ENCODE measurements around the gene SOX14.

Gene SOX14

DNA sequence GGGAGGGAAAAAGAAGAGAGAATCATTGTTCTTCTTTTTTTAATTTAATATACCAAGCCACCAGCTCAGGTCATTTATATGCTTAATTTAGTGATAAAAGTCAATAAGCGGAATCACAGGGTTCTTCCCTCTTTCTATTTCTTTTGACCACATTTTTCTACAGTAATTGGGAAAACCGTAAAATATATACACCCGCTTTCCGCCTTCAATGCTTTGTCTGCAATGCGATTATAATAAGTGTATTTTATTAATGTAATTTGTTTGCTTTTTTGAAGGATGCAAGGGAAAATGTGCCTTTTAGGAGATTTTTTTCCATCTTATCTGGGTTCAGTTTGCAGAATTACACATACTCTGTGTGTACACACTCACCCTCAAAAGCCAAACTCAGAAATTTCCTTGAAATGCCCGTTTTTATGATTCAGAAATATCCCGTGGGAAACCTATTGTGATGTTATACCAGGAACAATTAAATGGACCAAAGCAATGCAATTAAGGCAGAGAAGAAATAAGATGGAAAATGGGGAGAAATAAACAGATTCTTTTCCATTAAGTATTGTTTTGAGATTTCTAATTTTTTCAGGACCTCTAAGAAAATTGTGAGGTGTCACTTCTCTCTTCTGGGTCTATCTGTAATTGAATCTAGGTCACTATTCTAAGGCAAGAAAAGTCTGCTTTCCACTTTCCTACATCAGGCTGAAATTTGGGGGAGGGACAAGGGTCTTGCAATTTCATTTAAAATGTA lies 8.3 kb downstream of the SOX14 start:
- no peak overlapping the region for H2BK15ac ChIP-seq (ENCODE audit: low read length)
- H3K9me3 ChIP-seq (replicated peaks in 1 of 2; ENCODE audit: control insufficient read depth in 2 of 2, insufficient read depth in 1 of 2, low read depth in 1 of 2, low read length in 2 of 2) = no peaks in the 10 kb centered on the region
- H3K4me1 ChIP-seq (ENCODE audit: control insufficient read depth in 2 of 2, insufficient read depth in 1 of 2, low read depth in 1 of 2, low read length in 2 of 2) = peaks cover 2 to 24% of the 10 kb centered on the region in 2 donors
- H2BK120ac ChIP-seq (ENCODE audit: low read depth, low read length) = no peak overlapping the region
- no peak overlapping the region for H3K9ac ChIP-seq (ENCODE audit: low read depth, low read length, poor library complexity)
- no peaks in the 10 kb centered on the region for H3K36me3 ChIP-seq (replicated peaks in 1 of 2; ENCODE audit: control insufficient read depth in 2 of 2, insufficient read depth in 2 of 2, low read length in 2 of 2)
- no peak overlapping the region for H4K91ac ChIP-seq (ENCODE audit: low read depth, low read length, poor library complexity)
- H3K23ac ChIP-seq (ENCODE audit: low read depth, low read length, poor library complexity) = no peak overlapping the region
- H2BK5ac ChIP-seq (ENCODE audit: low read length) = no peak overlapping the region
- no peak overlapping the region for H2AFZ ChIP-seq (ENCODE audit: low read length)
- H3K4me3 ChIP-seq (ENCODE audit: low read length in 2 of 2) = no peak overlapping the region
- no peaks in the 10 kb centered on the region for H3K79me1 ChIP-seq (ENCODE audit: low read depth, low read length)
- no peak overlapping the region for H3K27ac ChIP-seq (replicated peaks; ENCODE audit: low read length)
- H2AK5ac ChIP-seq (ENCODE audit: low read depth, low read length) = no peak overlapping the region
- H3K18ac ChIP-seq (ENCODE audit: low read length) = no peak overlapping the region
- H2BK12ac ChIP-seq (ENCODE audit: low read length) = no peak overlapping the region
- DNase-seq (ENCODE audit: low spot score) = no peak
- H4K8ac ChIP-seq (ENCODE audit: low read depth, low read length) = no peak overlapping the region
- peaks cover 31 to 88% (median 57%) of the 10 kb centered on the region in 3 experiments for H3K27me3 ChIP-seq (ENCODE audit: control insufficient read depth in 3 of 3, insufficient read depth in 3 of 3, low read depth in 1 of 3, low read length in 3 of 3)
- no CpG with 5 or more reads among the region's 7 CpGs for WGBS, 2 donors (ENCODE audit: extremely low coverage in 2 of 2, insufficient read length in 2 of 2, insufficient replicate concordance in 1 of 2)
- H3K14ac ChIP-seq (ENCODE audit: low read length) = no peak overlapping the region
- H3K4ac ChIP-seq (ENCODE audit: low read length) = no peak overlapping the region
- no peak overlapping the region for H3K4me2 ChIP-seq (ENCODE audit: insufficient read depth, low read length, poor library complexity, severe bottlenecking)

GRCh38 chr3:137778941-137779340 lies 14.8 kb downstream of the SOX14 start:
- no peaks in the 10 kb centered on the region for H3K79me1 ChIP-seq (ENCODE audit: low read depth, low read length)
- no peak overlapping the region for H4K8ac ChIP-seq (ENCODE audit: low read depth, low read length)
- no peaks in the 10 kb centered on the region for H3K36me3 ChIP-seq (replicated peaks in 1 of 2; ENCODE audit: control insufficient read depth in 2 of 2, insufficient read depth in 2 of 2, low read length in 2 of 2)
- no CpG with 5 or more reads among the region's 2 CpGs for WGBS, 2 donors (ENCODE audit: extremely low coverage in 2 of 2, insufficient read length in 2 of 2, insufficient replicate concordance in 1 of 2)
- no peak overlapping the region for H3K4ac ChIP-seq (ENCODE audit: low read length)
- H4K91ac ChIP-seq (ENCODE audit: low read depth, low read length, poor library complexity) = no peak overlapping the region
- H3K18ac ChIP-seq (ENCODE audit: low read length) = no peak overlapping the region
- H3K14ac ChIP-seq (ENCODE audit: low read length) = no peak overlapping the region
- no peak overlapping the region for H3K9ac ChIP-seq (ENCODE audit: low read depth, low read length, poor library complexity)
- no peak overlapping the region for H3K4me3 ChIP-seq (ENCODE audit: low read length in 2 of 2)
- no peak overlapping the region for H3K27ac ChIP-seq (replicated peaks; ENCODE audit: low read length)
- H3K4me2 ChIP-seq (ENCODE audit: insufficient read depth, low read length, poor library complexity, severe bottlenecking) = no peak overlapping the region
- no peak overlapping the region for H2AFZ ChIP-seq (ENCODE audit: low read length)
- H2BK120ac ChIP-seq (ENCODE audit: low read depth, low read length) = no peak overlapping the region
- H3K4me1 ChIP-seq (ENCODE audit: control insufficient read depth in 2 of 2, insufficient read depth in 1 of 2, low read depth in 1 of 2, low read length in 2 of 2) = peaks cover 0 to 1% of the 10 kb centered on the region in 2 donors
- H2BK15ac ChIP-seq (ENCODE audit: low read length) = no peak overlapping the region
- H3K23ac ChIP-seq (ENCODE audit: low read depth, low read length, poor library complexity) = no peak overlapping the region
- H2BK12ac ChIP-seq (ENCODE audit: low read length) = no peak overlapping the region
- DNase-seq (ENCODE audit: low spot score) = no peak
- H2AK5ac ChIP-seq (ENCODE audit: low read depth, low read length) = no peak overlapping the region
- H2BK5ac ChIP-seq (ENCODE audit: low read length) = no peak overlapping the region
- H3K9me3 ChIP-seq (replicated peaks in 1 of 2; ENCODE audit: control insufficient read depth in 2 of 2, insufficient read depth in 1 of 2, low read depth in 1 of 2, low read length in 2 of 2) = no peaks in the 10 kb centered on the region
- peaks cover 0 to 35% (median 4%) of the 10 kb centered on the region in 3 experiments for H3K27me3 ChIP-seq (ENCODE audit: control insufficient read depth in 3 of 3, insufficient read depth in 3 of 3, low read depth in 1 of 3, low read length in 3 of 3)

- Histone ChIP-seq H3K27ac (replicated peaks; ENCODE audit: low read length) (no peak overlapping the region), H2BK120ac (ENCODE audit: low read depth, low read length) (no peak overlapping the region), H3K23ac (ENCODE audit: low read depth, low read length, poor library complexity) (no peak overlapping the region), H4K91ac (ENCODE audit: low read depth, low read length, poor library complexity) (no peak overlapping the region), H3K14ac (ENCODE audit: low read length) (no peak overlapping the region), H3K9me3 (replicated peaks in 1 of 2; ENCODE audit: control insufficient read depth in 2 of 2, insufficient read depth in 1 of 2, low read depth in 1 of 2, low read length in 2 of 2) (no peaks in the 10 kb centered on the region), H4K8ac (ENCODE audit: low read depth, low read length) (no peak overlapping the region), H3K27me3 (ENCODE audit: control insufficient read depth in 3 of 3, insufficient read depth in 3 of 3, low read depth in 1 of 3, low read length in 3 of 3) (peaks cover 0 to 14% (median 2%) of the 10 kb centered on the region in 3 experiments), H2BK12ac (ENCODE audit: low read length) (no peak overlapping the region), H3K79me1 (ENCODE audit: low read depth, low read length) (no peaks in the 10 kb centered on the region), H2AK5ac (ENCODE audit: low read depth, low read length) (no peak overlapping the region), H3K4me2 (ENCODE audit: insufficient read depth, low read length, poor library complexity, severe bottlenecking) (no peak overlapping the region), H3K36me3 (replicated peaks in 1 of 2; ENCODE audit: control insufficient read depth in 2 of 2, insufficient read depth in 2 of 2, low read length in 2 of 2) (no peaks in the 10 kb centered on the region), H2BK5ac (ENCODE audit: low read length) (no peak overlapping the region), H3K4me3 (ENCODE audit: low read length in 2 of 2) (no peak overlapping the region), H2AFZ (ENCODE audit: low read length) (no peak overlapping the region), H3K9ac (ENCODE audit: low read depth, low read length, poor library complexity) (no peak overlapping the region), H3K4me1 (ENCODE audit: control insufficient read depth in 2 of 2, insufficient read depth in 1 of 2, low read depth in 1 of 2, low read length in 2 of 2) (no peaks in the 10 kb centered on the region), H2BK15ac (ENCODE audit: low read length) (no peak overlapping the region), H3K4ac (ENCODE audit: low read length) (no peak overlapping the region), H3K18ac (ENCODE audit: low read length) (no peak overlapping the region)
- WGBS, 2 donors (ENCODE audit: extremely low coverage in 2 of 2, insufficient read length in 2 of 2, insufficient replicate concordance in 1 of 2) = no CpG with 5 or more reads among the region's 6 CpGs
- no peak for DNase-seq (ENCODE audit: low spot score)
Observed at GRCh38 chr3:137787529-137787928, 23.4 kb downstream of the SOX14 start.

GRCh38 chr3:137789236-137789635 lies 25.1 kb downstream of the SOX14 start:
- Histone ChIP-seq H3K4me1 (ENCODE audit: control insufficient read depth in 2 of 2, insufficient read depth in 1 of 2, low read depth in 1 of 2, low read length in 2 of 2) (no peaks in the 10 kb centered on the region), H3K4ac (ENCODE audit: low read length) (no peak overlapping the region), H2BK12ac (ENCODE audit: low read length) (no peak overlapping the region), H4K8ac (ENCODE audit: low read depth, low read length) (no peak overlapping the region), H2AFZ (ENCODE audit: low read length) (no peak overlapping the region), H3K14ac (ENCODE audit: low read length) (no peak overlapping the region), H3K27me3 (ENCODE audit: control insufficient read depth in 3 of 3, insufficient read depth in 3 of 3, low read depth in 1 of 3, low read length in 3 of 3) (peaks cover 0 to 9% (median 2%) of the 10 kb centered on the region in 3 experiments), H2BK5ac (ENCODE audit: low read length) (no peak overlapping the region), H3K4me3 (ENCODE audit: low read length in 2 of 2) (no peak overlapping the region), H3K27ac (replicated peaks; ENCODE audit: low read length) (no peak overlapping the region), H3K36me3 (replicated peaks in 1 of 2; ENCODE audit: control insufficient read depth in 2 of 2, insufficient read depth in 2 of 2, low read length in 2 of 2) (no peaks in the 10 kb centered on the region), H3K4me2 (ENCODE audit: insufficient read depth, low read length, poor library complexity, severe bottlenecking) (no peak overlapping the region), H3K23ac (ENCODE audit: low read depth, low read length, poor library complexity) (no peak overlapping the region), H4K91ac (ENCODE audit: low read depth, low read length, poor library complexity) (no peak overlapping the region), H3K79me1 (ENCODE audit: low read depth, low read length) (no peaks in the 10 kb centered on the region), H2BK120ac (ENCODE audit: low read depth, low read length) (no peak overlapping the region), H3K9me3 (replicated peaks in 1 of 2; ENCODE audit: control insufficient read depth in 2 of 2, insufficient read depth in 1 of 2, low read depth in 1 of 2, low read length in 2 of 2) (no peaks in the 10 kb centered on the region), H3K18ac (ENCODE audit: low read length) (no peak overlapping the region), H2BK15ac (ENCODE audit: low read length) (no peak overlapping the region), H2AK5ac (ENCODE audit: low read depth, low read length) (no peak overlapping the region), H3K9ac (ENCODE audit: low read depth, low read length, poor library complexity) (no peak overlapping the region)
- no CpG with 5 or more reads among the region's 5 CpGs for WGBS, 2 donors (ENCODE audit: extremely low coverage in 2 of 2, insufficient read length in 2 of 2, insufficient replicate concordance in 1 of 2)
- no peak for DNase-seq (ENCODE audit: low spot score)
